DND-41 (cell line): ENCODE measurements around the gene LDAF1.

Experiments used
- CTCF ChIP-seq: IDR thresholded peaks from 2 replicates; pipeline ENCODE4 v1.5.1; 2012; ENCODE audit warnings: borderline replicate concordance, low read length, moderate library complexity, mild to moderate bottlenecking; ENCODE audit not compliant: poor library complexity, severe bottlenecking; ENCODE audit errors: extremely low read depth
- EZH2 ChIP-seq: IDR thresholded peaks from 3 replicates; pipeline ENCODE4 v1.6.1; 2012; ENCODE audit warnings: borderline replicate concordance, low read depth, mild to moderate bottlenecking, moderate library complexity, low read length, inconsistent platforms; ENCODE audit not compliant: severe bottlenecking

GRCh38 chr16:21217121-21217520, 58.6 kb downstream of the LDAF1 start:
- TF ChIP-seq CTCF (no peak), EZH2 (no peak)
